Nephron (organoid): ENCODE results near the gene FAR2.
A peak's percentile ranks its signal among the peaks of the same experiment; 100 is the strongest.

Experiments
- H3K27ac Mint-ChIP-seq, 3 experiments: 2 replicates each; pipeline ENCODE4 v1.8.0; 2020; ENCODE audit warnings: mixed read lengths in 3 of 3, mild to moderate bottlenecking in 2 of 3, moderate library complexity in 1 of 3
- H3K27me3 Mint-ChIP-seq: 2 replicates; pipeline ENCODE4 v1.8.0; 2021; ENCODE audit warnings: low read depth, mild to moderate bottlenecking, moderate library complexity, mixed read lengths
- H3K36me3 Mint-ChIP-seq: 2 replicates; pipeline ENCODE4 v1.8.0; 2020; ENCODE audit warnings: low read depth, mixed read lengths
- H3K4me1 Mint-ChIP-seq: 2 replicates; pipeline ENCODE4 v1.8.0; 2020; ENCODE audit warnings: mixed read lengths
- H3K4me3 Mint-ChIP-seq, 3 experiments: 2 replicates each; pipeline ENCODE4 v1.8.0; 2020; ENCODE audit warnings: mild to moderate bottlenecking in 3 of 3, mixed read lengths in 3 of 3, moderate library complexity in 2 of 3
- H3K9me3 Mint-ChIP-seq: 2 replicates; pipeline ENCODE4 v1.8.0; 2020; ENCODE audit warnings: mixed read lengths
- CTCF ChIP-seq, 3 experiments: fragments of 200-600 bp; sonication (generic); IDR thresholded peaks; one replicate each; pipeline ENCODE4 v1.5.0; 2021; ENCODE audit warnings: antibody characterized with exemption in 3 of 3; ENCODE audit not compliant: unreplicated experiment in 3 of 3

FAR2 gene

DNA sequence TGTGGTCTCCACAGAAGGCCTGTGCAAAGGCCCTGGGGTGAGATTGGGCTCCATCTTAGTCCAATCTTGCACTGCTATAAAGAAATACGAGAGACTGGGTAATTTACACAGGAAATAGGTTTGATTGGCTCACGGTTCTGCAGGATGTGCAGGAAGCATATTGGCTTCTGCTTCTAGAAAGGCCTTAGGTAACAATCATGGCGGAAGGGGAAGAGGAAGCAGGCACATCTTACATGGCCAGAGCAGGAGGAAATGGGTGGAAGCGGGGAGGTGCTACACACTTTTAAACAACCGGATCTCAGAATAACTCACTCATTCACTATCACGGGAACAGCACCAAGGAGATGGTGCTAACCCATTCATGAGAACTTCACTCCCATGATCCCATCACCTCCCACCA lies 55.4 kb downstream of the FAR2 start:
- H3K4me3 Mint-ChIP-seq: no peak overlapping the region
- H3K27ac Mint-ChIP-seq: no peak overlapping the region
- TF ChIP-seq CTCF (IDR thresholded peaks at IDR 0.05; ENCODE audit: unreplicated experiment in 3 of 3): no peak
- peaks cover 6% of the 10 kb centered on the region for H3K4me1 Mint-ChIP-seq
- H3K9me3 Mint-ChIP-seq: no peaks in the 10 kb centered on the region
- H3K27me3 Mint-ChIP-seq: no peaks in the 10 kb centered on the region
- no peaks in the 10 kb centered on the region for H3K36me3 Mint-ChIP-seq

GRCh38 chr12:29207120-29207519 lies 58.0 kb downstream of the FAR2 start:
- Mint-ChIP-seq H3K27me3 (no peaks in the 10 kb centered on the region), H3K9me3 (no peaks in the 10 kb centered on the region), H3K4me3 (no peak overlapping the region), H3K36me3 (no peaks in the 10 kb centered on the region), H3K27ac (no peak overlapping the region), H3K4me1 (peaks cover 6% of the 10 kb centered on the region)
- TF ChIP-seq CTCF (IDR thresholded peaks at IDR 0.05; ENCODE audit: unreplicated experiment in 3 of 3): no peak

GRCh38 chr12:29208060-29208459 lies 59.0 kb downstream of the FAR2 start:
- no peak for TF ChIP-seq CTCF (IDR thresholded peaks at IDR 0.05; ENCODE audit: unreplicated experiment in 3 of 3)
- H3K27ac Mint-ChIP-seq: no peak overlapping the region
- no peaks in the 10 kb centered on the region for H3K9me3 Mint-ChIP-seq
- H3K36me3 Mint-ChIP-seq: no peaks in the 10 kb centered on the region
- no peaks in the 10 kb centered on the region for H3K27me3 Mint-ChIP-seq
- no peak overlapping the region for H3K4me3 Mint-ChIP-seq
- H3K4me1 Mint-ChIP-seq: peaks cover 13% of the 10 kb centered on the region

- Mint-ChIP-seq H3K9me3 (no peaks in the 10 kb centered on the region), H3K27me3 (no peaks in the 10 kb centered on the region), H3K36me3 (no peaks in the 10 kb centered on the region), H3K27ac (peak overlapping the region in 2 of 3 experiments; percentile 30 to 77), H3K4me1 (peaks cover 14% of the 10 kb centered on the region), H3K4me3 (no peak overlapping the region)
- TF ChIP-seq CTCF (IDR thresholded peaks at IDR 0.05; ENCODE audit: unreplicated experiment in 3 of 3): no peak
Measured at GRCh38 chr12:29208936-29209701, 60.0 kb downstream of the FAR2 start.

GRCh38 chr12:29211696-29212095 lies 62.6 kb downstream of the FAR2 start:
- Mint-ChIP-seq H3K27me3 (no peaks in the 10 kb centered on the region), H3K4me1 (peaks cover 20% of the 10 kb centered on the region), H3K4me3 (no peak overlapping the region), H3K27ac (no peak overlapping the region), H3K9me3 (no peaks in the 10 kb centered on the region), H3K36me3 (no peaks in the 10 kb centered on the region)
- no peak for TF ChIP-seq CTCF (IDR thresholded peaks at IDR 0.05; ENCODE audit: unreplicated experiment in 3 of 3)
